Hepatocyte (in vitro differentiated cells): ENCODE measurements around the gene HAGH.

ENCODE experiments used
- EZH2 ChIP-seq: fragments of 200-600 bp; sonication (generic); IDR thresholded peaks from 2 replicates; pipeline ENCODE4 v1.6.1; 2016; ENCODE audit warnings: antibody characterized with exemption, mild to moderate bottlenecking, borderline replicate concordance
- EZH2phosphoT487 ChIP-seq: fragments of 200-600 bp; sonication (generic); IDR thresholded peaks from one replicate; pipeline ENCODE4 v1.6.1; 2018; ENCODE audit warnings: antibody characterized with exemption, mild to moderate bottlenecking, low read depth, moderate library complexity; ENCODE audit not compliant: unreplicated experiment, severe bottlenecking
- TF ChIP-seq, protein P1 (sequence below): fragments of 200-600 bp; sonication (generic); IDR thresholded peaks from 2 replicates; pipeline ENCODE4 v1.5.1; 2016; ENCODE audit warnings: antibody characterized with exemption, mild to moderate bottlenecking; ENCODE audit not compliant: poor library complexity

DNA sequence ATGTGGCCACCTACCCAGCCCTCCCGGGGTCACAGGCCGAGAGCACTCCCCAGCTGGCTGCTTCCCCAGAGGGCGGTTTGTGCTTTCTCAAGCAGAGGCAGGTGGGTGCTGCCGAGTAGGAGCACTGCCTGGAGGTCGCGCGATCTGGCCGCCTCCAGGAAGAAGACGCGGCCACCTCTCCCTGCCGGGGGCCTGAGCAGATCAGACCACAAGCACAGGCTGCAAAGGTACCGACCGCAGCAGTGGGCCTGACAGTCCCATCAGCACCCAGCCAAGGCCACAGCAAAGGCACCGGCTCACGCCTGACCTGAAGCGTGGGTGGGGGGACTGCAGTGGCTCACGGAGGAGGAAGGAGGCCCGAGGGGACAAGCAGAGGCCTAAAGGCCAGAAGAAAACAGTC lies 17.9 kb downstream of the HAGH start:
- TF ChIP-seq, protein P1, sequence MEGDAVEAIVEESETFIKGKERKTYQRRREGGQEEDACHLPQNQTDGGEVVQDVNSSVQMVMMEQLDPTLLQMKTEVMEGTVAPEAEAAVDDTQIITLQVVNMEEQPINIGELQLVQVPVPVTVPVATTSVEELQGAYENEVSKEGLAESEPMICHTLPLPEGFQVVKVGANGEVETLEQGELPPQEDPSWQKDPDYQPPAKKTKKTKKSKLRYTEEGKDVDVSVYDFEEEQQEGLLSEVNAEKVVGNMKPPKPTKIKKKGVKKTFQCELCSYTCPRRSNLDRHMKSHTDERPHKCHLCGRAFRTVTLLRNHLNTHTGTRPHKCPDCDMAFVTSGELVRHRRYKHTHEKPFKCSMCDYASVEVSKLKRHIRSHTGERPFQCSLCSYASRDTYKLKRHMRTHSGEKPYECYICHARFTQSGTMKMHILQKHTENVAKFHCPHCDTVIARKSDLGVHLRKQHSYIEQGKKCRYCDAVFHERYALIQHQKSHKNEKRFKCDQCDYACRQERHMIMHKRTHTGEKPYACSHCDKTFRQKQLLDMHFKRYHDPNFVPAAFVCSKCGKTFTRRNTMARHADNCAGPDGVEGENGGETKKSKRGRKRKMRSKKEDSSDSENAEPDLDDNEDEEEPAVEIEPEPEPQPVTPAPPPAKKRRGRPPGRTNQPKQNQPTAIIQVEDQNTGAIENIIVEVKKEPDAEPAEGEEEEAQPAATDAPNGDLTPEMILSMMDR = no peak
- TF ChIP-seq EZH2 = no peak
- TF ChIP-seq EZH2phosphoT487 = no peak
